GM12874 (cell line): Measurements from ENCODE around the gene PCDHGA1.
"Not testable (repeated sequence)": the region's sequence is repeated elsewhere in the genome, so short reads cannot be mapped to it uniquely, and the experiment has no call there.

ENCODE experiments used
- CTCF ChIP-seq: IDR thresholded peaks from 2 replicates; pipeline ENCODE4 v1.5.1; 2011; ENCODE audit warnings: low read depth, mild to moderate bottlenecking, control low read depth, low read length, moderate library complexity; ENCODE audit not compliant: insufficient read depth

Gene PCDHGA1

DNA sequence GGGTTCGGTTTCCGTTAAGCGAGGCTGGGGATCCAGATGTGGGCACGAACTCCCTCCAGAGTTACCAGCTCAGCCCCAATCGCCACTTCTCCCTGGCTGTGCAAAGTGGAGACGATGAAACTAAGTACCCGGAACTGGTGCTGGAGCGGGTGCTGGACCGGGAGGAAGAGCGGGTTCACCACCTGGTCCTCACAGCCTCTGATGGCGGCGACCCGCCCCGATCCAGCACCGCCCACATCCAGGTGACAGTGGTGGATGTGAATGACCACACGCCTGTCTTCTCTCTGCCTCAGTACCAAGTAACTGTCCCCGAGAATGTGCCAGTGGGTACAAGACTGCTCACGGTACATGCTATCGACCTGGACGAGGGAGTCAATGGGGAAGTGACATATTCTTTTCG is 53.0 kb downstream of the PCDHGA1 start:
- TF ChIP-seq CTCF, result no peak

DNA sequence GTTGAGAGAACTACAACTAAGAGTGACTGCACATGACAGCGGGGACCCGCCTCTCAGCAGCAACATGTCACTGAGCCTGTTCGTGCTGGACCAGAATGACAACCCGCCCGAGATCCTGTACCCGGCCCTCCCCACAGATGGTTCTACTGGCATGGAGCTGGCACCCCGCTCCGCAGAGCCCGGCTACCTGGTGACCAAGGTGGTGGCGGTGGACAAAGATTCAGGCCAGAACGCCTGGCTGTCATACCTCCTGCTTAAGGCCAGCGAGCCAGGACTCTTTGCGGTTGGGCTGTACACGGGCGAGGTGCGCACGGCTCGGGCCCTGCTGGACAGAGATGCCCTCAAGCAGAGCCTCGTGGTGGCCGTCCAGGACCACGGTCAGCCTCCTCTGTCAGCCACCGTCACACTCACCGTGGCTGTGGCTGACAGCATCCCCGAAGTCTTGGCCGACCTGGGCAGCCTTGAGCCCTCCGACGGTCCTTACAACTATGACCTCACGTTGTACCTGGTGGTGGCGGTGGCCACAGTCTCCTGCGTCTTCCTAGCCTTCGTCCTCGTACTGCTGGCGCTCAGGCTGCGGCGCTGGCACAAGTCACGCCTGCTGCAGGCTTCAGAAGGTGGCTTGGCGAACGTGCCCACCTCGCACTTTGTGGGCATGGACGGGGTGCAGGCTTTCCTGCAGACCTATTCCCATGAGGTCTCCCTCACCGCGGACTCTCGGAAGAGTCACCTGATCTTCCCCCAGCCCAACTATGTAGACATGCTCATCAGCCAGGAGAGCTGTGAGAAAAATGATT is 54.4 kb downstream of the PCDHGA1 start:
- TF ChIP-seq CTCF, result no peak

- TF ChIP-seq CTCF, result not testable (repeated sequence)
Observed at GRCh38 chr5:141387557-141388311, 57.4 kb downstream of the PCDHGA1 start, which contains the start of gene PCDHGB4. PCDHGB4 (plus strand) TSS chr5:141387698; CDS start chr5:141387885, 187 bp downstream.

- no peak for TF ChIP-seq CTCF
Observed at GRCh38 chr5:141388661-141389060, 58.3 kb downstream of the PCDHGA1 start.

- TF ChIP-seq CTCF, result no peak
Observed at GRCh38 chr5:141389153-141390042, 59.1 kb downstream of the PCDHGA1 start.

- no peak for TF ChIP-seq CTCF
Observed at GRCh38 chr5:141392429-141393198, 62.3 kb downstream of the PCDHGA1 start, which contains the start of gene PCDHGA8. PCDHGA8 (plus strand) TSS chr5:141392633; CDS start chr5:141392814, 181 bp downstream.
